ENCODE results near the gene COPB1. TPM values are rescaled to one million over a fixed set of nuclear protein-coding genes. Genes with fewer than 3 reads are reported as not detected.

The COPB1 gene
- total and polyA plus RNA-seq, 9 of the 15 experiments (the other 6 are each of a cell fraction or from before 2014, with no cell fraction given): 64.7 to 188 (median 91.6) TPM

- intact Hi-C loops (cut with micrococcal nuclease) (loop anchor here (5.0 kb wide), 3 partner anchors 104 to 249 kb away; partner anchors contain the start of gene PDE3B), in situ Hi-C loops (cut with MboI) (no loop called here)
- H3K4me1 ChIP-seq (replicated peaks in 1 of 2; ENCODE audit: control insufficient read depth in 2 of 2, insufficient read depth in 2 of 2, low read length in 2 of 2): peaks cover 0 to 7% of the 10 kb centered on the region in 2 experiments; a peak in 3 of 5 replicates
- no peak overlapping the region for H3K9ac ChIP-seq (ENCODE audit: insufficient read depth in 1 of 2, low read depth in 2 of 2, low read length in 2 of 2)
- no peaks in the 10 kb centered on the region for H3K27me3 ChIP-seq (ENCODE audit: control insufficient read depth in 2 of 2, insufficient read depth in 2 of 2, low read length in 2 of 2)
- FAIRE-seq: no peak
- H3K36me3 ChIP-seq (ENCODE audit: control insufficient read depth, insufficient read depth, low read length): peaks cover 5% of the 10 kb centered on the region; the same call in 2 of the 3 replicates
- H4K20me1 ChIP-seq (replicated peaks; ENCODE audit: control insufficient read depth, insufficient read depth, low read length): no peaks in the 10 kb centered on the region
- ChIA-PET POLR2A (no interaction called here), CTCF (ENCODE audit: low intra/inter-chr PET ratio) (no interaction called here)
- no peak for DNase-seq (ENCODE audit: extremely low read depth in 1 of 4, low spot score in 3 of 4)
- H3K4me3 ChIP-seq: no peak overlapping the region
- H3K9me3 ChIP-seq (replicated peaks; ENCODE audit: control insufficient read depth, insufficient read depth, low read depth, low read length): no peaks in the 10 kb centered on the region
- H3K9me1 ChIP-seq (ENCODE audit: control insufficient read depth, insufficient read depth, low read length): no peaks in the 10 kb centered on the region
- no peak overlapping the region for H3K4me2 ChIP-seq (ENCODE audit: insufficient read depth, low read length)
- H3K79me2 ChIP-seq (ENCODE audit: control insufficient read depth, insufficient read depth, low read length): peaks cover 2% of the 10 kb centered on the region; the same call in 1 of the 3 replicates
- no TSS peak for BruUV-seq (replicated peaks)
- H3K27ac ChIP-seq (ENCODE audit: extremely low read depth, low read depth, low read length): no peak overlapping the region
- no peak for ATAC-seq
- 79% methylated on average over 5 of the region's 6 CpGs for WGBS (ENCODE audit: insufficient coverage, low coverage, missing lambda C conversion rate)
- no peak overlapping the region for H2AFZ ChIP-seq (ENCODE audit: low read depth, low read length)
- TF ChIP-seq, protein P1, sequence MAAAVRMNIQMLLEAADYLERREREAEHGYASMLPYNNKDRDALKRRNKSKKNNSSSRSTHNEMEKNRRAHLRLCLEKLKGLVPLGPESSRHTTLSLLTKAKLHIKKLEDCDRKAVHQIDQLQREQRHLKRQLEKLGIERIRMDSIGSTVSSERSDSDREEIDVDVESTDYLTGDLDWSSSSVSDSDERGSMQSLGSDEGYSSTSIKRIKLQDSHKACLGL (CRISPR knock-in tag; IDR thresholded peaks at IDR 0.05; ENCODE audit: borderline replicate concordance, poor library complexity, severe bottlenecking): no peak
- TF ChIP-seq ZNF511 (CRISPR knock-in tag; IDR thresholded peaks at IDR 0.05) (no peak), RCOR1 (IDR thresholded peaks at IDR 0.05; ENCODE audit: borderline replicate concordance in 1 of 2, low read depth in 2 of 2, low read length in 2 of 2) (no peak), MEF2D (tag; conservative IDR thresholded peaks at IDR 0.05; ENCODE audit: low read depth) (no peak), ESRRB (CRISPR knock-in tag; IDR thresholded peaks at IDR 0.05; ENCODE audit: borderline replicate concordance) (no peak), CAMTA2 (CRISPR knock-in tag; conservative IDR thresholded peaks at IDR 0.05) (no peak), SP2 (IDR thresholded peaks at IDR 0.05; ENCODE audit: extremely low read depth, low read depth, low read length, poor library complexity, severe bottlenecking) (no peak), NFYB (IDR thresholded peaks at IDR 0.05; ENCODE audit: extremely low read depth, insufficient read length) (no peak), ARID2 (IDR thresholded peaks at IDR 0.05) (no peak), ZNF766 (CRISPR knock-in tag; conservative IDR thresholded peaks at IDR 0.05) (no peak), ETS2 (tag; IDR thresholded peaks at IDR 0.05; ENCODE audit: borderline replicate concordance, poor library complexity, severe bottlenecking) (no peak), ZNF347 (CRISPR knock-in tag; IDR thresholded peaks at IDR 0.05; ENCODE audit: low read depth) (no peak), SMARCA4 (IDR thresholded peaks at IDR 0.05) (no peak), MAFK (IDR thresholded peaks at IDR 0.05; ENCODE audit: low read length) (no peak), NFE2L1 (tag; IDR thresholded peaks at IDR 0.05; ENCODE audit: borderline replicate concordance, low read depth) (no peak), NEUROD1 (IDR thresholded peaks at IDR 0.05; ENCODE audit: borderline replicate concordance, low read depth, low read length, partially characterized antibody) (no peak), ZNF668 (CRISPR knock-in tag; IDR thresholded peaks at IDR 0.05) (no peak), RHOXF2B (CRISPR knock-in tag; conservative IDR thresholded peaks at IDR 0.05) (no peak)
- TF ChIP-seq, protein P2, sequence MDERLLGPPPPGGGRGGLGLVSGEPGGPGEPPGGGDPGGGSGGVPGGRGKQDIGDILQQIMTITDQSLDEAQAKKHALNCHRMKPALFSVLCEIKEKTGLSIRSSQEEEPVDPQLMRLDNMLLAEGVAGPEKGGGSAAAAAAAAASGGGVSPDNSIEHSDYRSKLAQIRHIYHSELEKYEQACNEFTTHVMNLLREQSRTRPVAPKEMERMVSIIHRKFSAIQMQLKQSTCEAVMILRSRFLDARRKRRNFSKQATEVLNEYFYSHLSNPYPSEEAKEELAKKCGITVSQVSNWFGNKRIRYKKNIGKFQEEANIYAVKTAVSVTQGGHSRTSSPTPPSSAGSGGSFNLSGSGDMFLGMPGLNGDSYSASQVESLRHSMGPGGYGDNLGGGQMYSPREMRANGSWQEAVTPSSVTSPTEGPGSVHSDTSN (CRISPR knock-in tag; IDR thresholded peaks at IDR 0.05; ENCODE audit: low read depth): no peak
- TF ChIP-seq, protein P2 (tag; conservative IDR thresholded peaks at IDR 0.05; ENCODE audit: low read depth): no peak
Measured at GRCh38 chr11:14538271-14538925, 38.8 kb upstream of the COPB1 start.

Measured in K562 (cell line).